WTC11 (cell line): Measurements from ENCODE around the gene ESPN.

Experiments used
- CREB1 ChIP-seq: sonication (generic); formaldehyde crosslinking; IDR thresholded peaks from 2 replicates; pipeline ENCODE4 v1.8.0; 2023; ENCODE audit warnings: mild to moderate bottlenecking, missing genetic modification reagents
- FOXJ3 ChIP-seq: sonication (generic); formaldehyde crosslinking; IDR thresholded peaks from 2 replicates; pipeline ENCODE4 v1.9.0; 2021; ENCODE audit warnings: missing genetic modification reagents, mild to moderate bottlenecking, borderline replicate concordance
- FOXK1 ChIP-seq: sonication (generic); formaldehyde crosslinking; IDR thresholded peaks from 2 replicates; pipeline ENCODE4 v1.8.0; 2022; ENCODE audit warnings: mild to moderate bottlenecking, moderate library complexity, missing genetic modification reagents
- FOXP1 ChIP-seq: sonication (generic); formaldehyde crosslinking; IDR thresholded peaks from 2 replicates; pipeline ENCODE4 v1.8.0; 2022; ENCODE audit warnings: missing genetic modification reagents, mild to moderate bottlenecking, moderate library complexity, borderline replicate concordance
- NR1H2 ChIP-seq: sonication (generic); formaldehyde crosslinking; IDR thresholded peaks from 2 replicates; pipeline ENCODE4 v1.9.0; 2021; ENCODE audit warnings: mild to moderate bottlenecking, moderate library complexity, missing genetic modification reagents
- SMAD3 ChIP-seq: sonication (generic); formaldehyde crosslinking; IDR thresholded peaks from 2 replicates; pipeline ENCODE4 v1.8.0; 2022; ENCODE audit warnings: missing genetic modification reagents, mild to moderate bottlenecking, borderline replicate concordance
- TEAD4 ChIP-seq: sonication (generic); formaldehyde crosslinking; IDR thresholded peaks from 2 replicates; pipeline ENCODE4 v1.8.0; 2022; ENCODE audit warnings: mild to moderate bottlenecking, missing genetic modification reagents
- ZNF423 ChIP-seq: fragments of 250-450 bp; sonication (Bioruptor Pico); IDR thresholded peaks from 2 replicates; pipeline ENCODE4 v2.1.2; 2022; ENCODE audit warnings: mild to moderate bottlenecking, moderate library complexity
- TF ChIP-seq, protein P1 (sequence below): fragments of 200-600 bp; IDR thresholded peaks from 2 replicates; pipeline ENCODE4 v1.8.0; 2022; ENCODE audit warnings: antibody characterized with exemption
- TF ChIP-seq, protein P2 (sequence below): sonication (generic); formaldehyde crosslinking; IDR thresholded peaks from 2 replicates; pipeline ENCODE4 v1.8.0; 2022; ENCODE audit warnings: mild to moderate bottlenecking, missing genetic modification reagents
- TF ChIP-seq, protein P3 (sequence below): sonication (generic); formaldehyde crosslinking; IDR thresholded peaks from 2 replicates; pipeline ENCODE4 v1.8.0; 2022; ENCODE audit warnings: mild to moderate bottlenecking, missing genetic modification reagents

DNA sequence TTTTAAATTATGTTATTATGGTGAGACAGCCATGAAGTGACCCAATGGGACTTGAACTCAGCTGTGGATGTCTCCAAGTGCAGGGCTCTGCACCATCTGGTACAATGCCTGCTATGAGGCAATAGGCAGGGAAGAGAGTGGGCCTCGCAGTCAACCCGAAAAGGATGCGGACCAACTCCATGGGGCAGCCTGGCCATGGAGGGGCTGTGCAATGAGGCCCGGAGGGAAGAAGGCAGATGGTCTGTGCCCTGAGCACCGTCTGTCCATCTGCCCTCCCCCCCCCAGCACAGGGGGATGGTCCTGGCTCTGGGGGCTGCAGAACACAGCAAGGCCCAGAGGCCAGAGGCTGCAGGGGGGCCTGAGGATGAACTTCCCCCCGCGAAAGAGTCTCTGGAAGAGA is 17.0 kb downstream of the ESPN start:
- TF ChIP-seq, protein P1, sequence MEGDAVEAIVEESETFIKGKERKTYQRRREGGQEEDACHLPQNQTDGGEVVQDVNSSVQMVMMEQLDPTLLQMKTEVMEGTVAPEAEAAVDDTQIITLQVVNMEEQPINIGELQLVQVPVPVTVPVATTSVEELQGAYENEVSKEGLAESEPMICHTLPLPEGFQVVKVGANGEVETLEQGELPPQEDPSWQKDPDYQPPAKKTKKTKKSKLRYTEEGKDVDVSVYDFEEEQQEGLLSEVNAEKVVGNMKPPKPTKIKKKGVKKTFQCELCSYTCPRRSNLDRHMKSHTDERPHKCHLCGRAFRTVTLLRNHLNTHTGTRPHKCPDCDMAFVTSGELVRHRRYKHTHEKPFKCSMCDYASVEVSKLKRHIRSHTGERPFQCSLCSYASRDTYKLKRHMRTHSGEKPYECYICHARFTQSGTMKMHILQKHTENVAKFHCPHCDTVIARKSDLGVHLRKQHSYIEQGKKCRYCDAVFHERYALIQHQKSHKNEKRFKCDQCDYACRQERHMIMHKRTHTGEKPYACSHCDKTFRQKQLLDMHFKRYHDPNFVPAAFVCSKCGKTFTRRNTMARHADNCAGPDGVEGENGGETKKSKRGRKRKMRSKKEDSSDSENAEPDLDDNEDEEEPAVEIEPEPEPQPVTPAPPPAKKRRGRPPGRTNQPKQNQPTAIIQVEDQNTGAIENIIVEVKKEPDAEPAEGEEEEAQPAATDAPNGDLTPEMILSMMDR, result no peak
- TF ChIP-seq, protein P2, sequence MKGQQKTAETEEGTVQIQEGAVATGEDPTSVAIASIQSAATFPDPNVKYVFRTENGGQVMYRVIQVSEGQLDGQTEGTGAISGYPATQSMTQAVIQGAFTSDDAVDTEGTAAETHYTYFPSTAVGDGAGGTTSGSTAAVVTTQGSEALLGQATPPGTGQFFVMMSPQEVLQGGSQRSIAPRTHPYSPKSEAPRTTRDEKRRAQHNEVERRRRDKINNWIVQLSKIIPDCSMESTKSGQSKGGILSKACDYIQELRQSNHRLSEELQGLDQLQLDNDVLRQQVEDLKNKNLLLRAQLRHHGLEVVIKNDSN (CRISPR knock-in tag), result no peak
- no peak for TF ChIP-seq FOXJ3
- no peak for TF ChIP-seq NR1H2 (CRISPR knock-in tag)
- no peak for TF ChIP-seq FOXP1 (CRISPR knock-in tag)
- no peak for TF ChIP-seq SMAD3 (CRISPR knock-in tag)
- TF ChIP-seq CREB1, result no peak
- no peak for TF ChIP-seq TEAD4 (CRISPR knock-in tag)
- no peak for TF ChIP-seq ZNF423 (CRISPR knock-in tag)
- TF ChIP-seq FOXK1 (CRISPR knock-in tag), result no peak
- TF ChIP-seq, protein P3, sequence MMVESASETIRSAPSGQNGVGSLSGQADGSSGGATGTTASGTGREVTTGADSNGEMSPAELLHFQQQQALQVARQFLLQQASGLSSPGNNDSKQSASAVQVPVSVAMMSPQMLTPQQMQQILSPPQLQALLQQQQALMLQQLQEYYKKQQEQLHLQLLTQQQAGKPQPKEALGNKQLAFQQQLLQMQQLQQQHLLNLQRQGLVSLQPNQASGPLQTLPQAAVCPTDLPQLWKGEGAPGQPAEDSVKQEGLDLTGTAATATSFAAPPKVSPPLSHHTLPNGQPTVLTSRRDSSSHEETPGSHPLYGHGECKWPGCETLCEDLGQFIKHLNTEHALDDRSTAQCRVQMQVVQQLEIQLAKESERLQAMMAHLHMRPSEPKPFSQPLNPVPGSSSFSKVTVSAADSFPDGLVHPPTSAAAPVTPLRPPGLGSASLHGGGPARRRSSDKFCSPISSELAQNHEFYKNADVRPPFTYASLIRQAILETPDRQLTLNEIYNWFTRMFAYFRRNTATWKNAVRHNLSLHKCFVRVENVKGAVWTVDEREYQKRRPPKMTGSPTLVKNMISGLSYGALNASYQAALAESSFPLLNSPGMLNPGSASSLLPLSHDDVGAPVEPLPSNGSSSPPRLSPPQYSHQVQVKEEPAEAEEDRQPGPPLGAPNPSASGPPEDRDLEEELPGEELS (CRISPR knock-in tag), result no peak
